CD4-positive, alpha-beta T cell treated with Interleukin-17A for 4 hours (primary cell): ENCODE results near the gene GSG1L.
"Not testable (repeated sequence)": the region's sequence is repeated elsewhere in the genome, so short reads cannot be mapped to it uniquely, and the experiment has no call there.

ENCODE experiments used
- DNase-seq: peaks from one replicate; pipeline ENCODE4 v3.0.0-alpha.2; 2020; ENCODE audit warnings: mixed read lengths

Gene GSG1L

DNA sequence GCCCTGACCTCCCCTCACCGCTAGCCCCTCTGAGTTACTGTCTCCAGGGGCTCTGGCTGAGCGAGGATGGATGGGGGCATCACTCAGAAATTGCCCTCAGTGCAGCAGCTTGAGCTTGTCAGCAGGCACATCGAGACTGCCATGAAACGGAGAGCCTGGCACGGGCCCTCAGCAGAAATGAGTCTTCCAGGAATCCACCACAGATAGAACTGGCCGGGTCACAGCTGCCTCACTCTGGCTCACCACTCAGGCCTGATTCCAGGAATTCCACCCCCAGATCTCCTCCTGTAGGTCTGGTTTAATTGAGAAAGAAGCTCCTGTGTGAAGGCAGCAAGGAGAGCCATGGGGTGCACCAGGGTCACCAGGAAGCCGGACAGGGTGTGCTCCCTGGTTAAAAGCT is 85.5 kb downstream of the GSG1L start:
- DNase-seq: no peak

DNA sequence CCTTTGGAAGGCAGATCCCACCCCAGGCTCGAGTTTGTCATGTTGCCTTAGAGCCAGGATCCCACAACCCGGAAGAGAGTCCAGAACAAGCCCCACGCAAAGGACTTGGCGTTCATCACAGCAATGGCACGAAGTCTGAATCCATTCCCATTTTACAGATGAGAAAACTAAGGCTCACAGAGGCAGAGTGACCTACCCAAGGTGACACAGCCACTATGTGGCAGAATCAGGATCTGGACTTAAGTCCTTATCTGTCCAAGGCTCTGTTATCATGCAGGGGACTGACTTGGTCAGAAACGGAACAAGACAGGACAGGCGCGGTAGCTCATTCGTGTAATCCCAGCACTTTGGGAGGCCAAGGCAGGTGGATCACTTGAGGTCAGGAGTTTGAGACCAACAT is 86.5 kb downstream of the GSG1L start:
- no peak for DNase-seq

- DNase-seq: no peak
Measured at GRCh38 chr16:27974896-27975540, 88.5 kb downstream of the GSG1L start.

DNA sequence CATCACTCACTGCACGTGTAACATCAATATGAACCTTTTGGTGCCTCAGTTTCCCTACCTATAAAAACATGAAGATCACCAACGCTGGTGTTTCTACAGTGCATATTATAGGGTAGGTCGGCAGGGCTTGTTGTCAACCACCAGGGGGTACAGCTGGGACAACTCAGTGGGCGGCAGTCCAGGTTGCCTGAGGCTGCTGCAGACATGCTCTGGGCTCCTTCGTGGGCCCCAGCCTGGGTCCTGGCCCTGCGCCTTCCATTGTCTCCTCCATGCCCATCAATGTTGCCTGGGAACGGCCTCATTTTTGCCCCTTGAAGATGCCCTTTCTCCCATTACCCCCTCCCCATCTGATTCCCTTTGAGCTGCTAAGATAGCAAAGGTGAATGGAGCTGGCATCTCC is 89.8 kb downstream of the GSG1L start:
- DNase-seq: no peak

- peak; percentile 47 for DNase-seq
Measured at GRCh38 chr16:27972500-27972899, 91.0 kb downstream of the GSG1L start.

- DNase-seq: no peak
Measured at GRCh38 chr16:27969574-27969973, 93.9 kb downstream of the GSG1L start.

DNA sequence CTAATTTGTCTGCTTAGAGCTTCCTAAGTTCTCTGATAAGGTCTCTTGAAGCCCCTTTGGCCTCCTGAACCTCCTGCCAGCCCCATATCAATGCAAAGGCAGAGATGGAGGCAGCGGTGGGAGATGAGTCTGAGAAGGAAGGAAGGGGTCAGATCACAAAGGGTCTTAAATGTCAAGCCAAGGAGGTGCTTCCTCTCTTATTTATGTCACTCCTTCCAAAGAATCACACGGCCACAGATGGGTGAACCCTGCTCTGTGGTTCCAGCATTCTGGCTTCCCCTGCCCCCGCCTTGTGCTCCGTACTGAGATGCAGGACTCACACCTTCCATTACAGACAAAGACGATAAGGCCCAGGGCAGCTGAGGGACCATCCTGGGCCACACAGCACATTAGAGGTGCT is 96.3 kb downstream of the GSG1L start:
- no peak for DNase-seq

GRCh38 chr16:27966756-27967155 is 96.8 kb downstream of the GSG1L start:
- no peak for DNase-seq

DNA sequence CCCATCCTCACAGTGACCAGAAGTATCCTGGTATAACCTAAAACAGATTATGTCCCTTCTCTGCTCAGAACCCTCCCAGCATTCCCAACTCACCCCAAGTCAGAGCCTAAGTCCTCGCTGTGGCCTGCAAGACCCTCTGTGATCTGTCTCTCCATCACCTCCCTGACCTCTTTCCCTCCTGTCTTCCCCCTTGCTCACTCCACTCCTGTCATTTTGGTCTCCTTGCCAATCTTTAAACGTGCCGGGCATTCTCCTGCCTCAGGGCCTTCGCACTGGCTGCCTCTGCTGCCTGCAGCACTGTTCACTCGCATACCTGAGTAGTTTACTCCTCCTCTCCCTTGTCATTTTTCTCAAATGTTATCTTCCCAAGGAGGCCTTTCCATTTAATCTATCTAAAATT is 97.7 kb downstream of the GSG1L start:
- DNase-seq: no peak

- DNase-seq: no peak
Measured at GRCh38 chr16:27963471-27963965, 100.0 kb downstream of the GSG1L start.

DNA sequence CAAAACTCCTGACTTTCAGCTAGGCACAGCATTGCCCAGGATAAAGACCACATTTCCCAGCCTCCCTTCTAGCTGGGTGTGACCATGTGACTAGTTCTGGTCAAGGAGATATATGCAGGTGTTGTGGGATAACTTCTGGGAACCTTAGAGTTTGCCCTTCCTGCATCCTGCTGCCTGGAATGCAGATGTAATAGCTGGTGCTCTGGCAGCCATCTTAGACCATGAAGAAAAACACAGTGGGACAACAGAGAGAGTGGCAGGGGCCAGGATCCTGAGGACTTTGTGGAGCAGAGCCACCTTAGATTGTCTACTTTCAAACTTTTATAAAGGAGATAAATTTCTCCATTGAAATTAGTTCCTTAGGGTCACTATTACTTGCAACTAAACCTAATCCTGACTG is 101.3 kb downstream of the GSG1L start:
- no peak for DNase-seq

- no peak for DNase-seq
Measured at GRCh38 chr16:27961296-27961620, 102.3 kb downstream of the GSG1L start.

- no peak for DNase-seq
Measured at GRCh38 chr16:27960619-27961295, 102.8 kb downstream of the GSG1L start.

DNA sequence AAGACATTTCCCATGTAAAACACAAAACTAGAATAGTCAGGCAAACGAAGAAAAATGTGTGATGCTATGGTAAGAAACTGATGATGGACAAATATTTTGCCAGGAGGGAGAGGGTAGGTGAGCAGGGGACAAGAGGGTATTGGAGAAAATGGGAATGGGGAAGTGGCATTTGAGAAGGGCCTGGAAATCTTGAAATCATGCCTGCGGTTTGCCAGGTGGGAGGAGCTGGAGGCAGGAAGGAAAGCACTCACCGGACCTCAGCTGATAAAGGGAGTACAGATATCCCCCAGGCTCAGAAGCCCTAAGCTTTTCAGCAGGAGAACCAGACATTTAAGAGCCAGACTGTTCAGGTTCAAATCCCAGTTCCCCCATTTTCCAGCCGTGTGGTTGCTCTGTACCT is 103.6 kb downstream of the GSG1L start:
- no peak for DNase-seq

DNA sequence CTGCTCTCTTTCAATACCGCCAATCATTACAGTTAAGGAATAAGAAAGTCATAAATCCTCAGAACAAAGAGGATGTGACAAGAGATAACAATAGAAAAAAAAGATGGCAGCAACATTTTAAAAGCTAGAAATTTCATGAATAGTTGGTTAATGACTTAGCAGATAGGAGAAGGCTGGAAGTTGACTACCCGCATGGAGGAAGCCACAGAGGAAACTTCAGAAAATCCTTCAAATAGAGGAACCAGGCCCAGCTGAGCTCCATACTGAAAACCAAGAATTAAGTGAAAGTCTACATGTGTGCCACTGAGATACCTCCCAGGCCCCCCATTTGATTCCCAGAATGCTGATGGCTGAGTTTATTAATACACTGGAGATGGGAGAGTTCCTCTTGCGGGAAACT is 109.3 kb downstream of the GSG1L start:
- no peak for DNase-seq

DNA sequence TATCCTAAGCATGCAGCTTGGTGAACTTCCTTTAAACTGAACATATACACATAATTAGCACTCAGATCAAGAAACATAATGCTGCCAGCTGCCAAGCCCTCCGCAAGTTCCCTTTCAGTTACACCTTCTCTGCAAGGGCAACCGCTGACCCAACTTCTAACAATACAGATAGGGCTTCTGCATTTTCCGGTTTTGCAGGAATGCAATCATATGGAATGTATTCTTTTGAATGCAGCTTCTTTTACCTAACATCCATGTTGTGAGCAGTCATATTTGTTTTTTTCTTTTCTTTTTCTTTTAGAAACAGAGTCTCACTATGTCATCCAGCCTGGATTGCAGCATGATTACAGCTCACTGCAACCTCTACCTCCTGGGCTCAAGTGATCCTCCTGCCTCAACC is 110.7 kb downstream of the GSG1L start:
- no peak for DNase-seq

GRCh38 chr16:27951489-27952120 is 111.9 kb downstream of the GSG1L start:
- DNase-seq: no peak

- DNase-seq: no peak
Measured at GRCh38 chr16:27950206-27950887, 113.2 kb downstream of the GSG1L start.

DNA sequence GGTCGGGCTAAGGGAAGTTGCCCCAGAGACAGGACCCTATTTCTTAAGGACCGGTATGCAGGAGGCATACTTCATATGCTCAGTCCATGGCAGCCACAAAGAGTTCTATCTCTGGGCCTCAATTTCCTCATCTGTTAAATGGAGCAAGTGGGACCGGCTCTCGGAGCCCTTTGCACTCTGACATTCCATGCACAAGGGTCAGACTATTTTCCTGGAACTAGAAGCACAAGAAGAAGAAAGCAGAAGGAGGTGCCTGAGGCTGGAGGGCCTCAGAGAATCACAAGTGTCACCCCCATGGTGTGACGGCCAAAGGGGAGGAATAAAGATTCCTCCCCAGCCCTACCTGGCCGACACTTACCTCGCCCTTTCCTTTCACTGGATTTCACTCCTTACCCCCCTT is 115.8 kb downstream of the GSG1L start:
- no peak for DNase-seq

DNA sequence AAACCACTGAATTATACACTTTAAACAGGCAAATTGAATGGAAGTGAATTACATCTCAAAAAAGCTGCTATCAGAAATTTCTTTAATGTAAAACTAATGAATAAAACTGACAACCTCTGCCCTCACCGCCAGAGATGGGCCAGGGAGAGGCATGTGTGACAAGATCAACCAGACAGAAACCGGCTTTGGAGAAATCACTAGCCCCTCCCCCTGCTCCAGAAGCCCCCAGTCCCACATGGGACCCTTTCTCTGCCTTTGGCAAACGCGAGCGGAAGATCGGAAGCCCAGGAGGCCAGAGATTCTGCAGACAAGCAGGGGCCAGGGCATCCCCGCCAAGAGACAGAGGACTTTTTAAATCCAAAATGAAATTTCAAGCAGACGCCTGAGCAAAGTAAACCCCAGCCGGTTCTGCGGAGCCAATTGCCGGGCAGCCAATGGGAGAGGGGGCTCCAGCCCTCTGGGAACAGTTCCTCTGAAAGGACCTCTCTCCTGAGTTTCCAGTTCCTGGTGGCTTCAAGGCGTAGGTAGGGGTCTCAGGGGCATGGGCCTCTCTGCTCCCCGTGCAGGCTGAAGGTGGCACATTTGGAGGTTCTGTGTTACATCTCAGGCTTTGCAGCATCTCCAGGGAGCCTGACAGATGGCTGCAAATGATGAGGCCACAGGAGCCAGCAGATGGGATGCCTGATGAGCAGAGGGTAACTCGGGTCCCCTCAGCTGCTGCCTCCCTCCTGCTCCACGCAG is 118.1 kb downstream of the GSG1L start:
- no peak for DNase-seq

DNA sequence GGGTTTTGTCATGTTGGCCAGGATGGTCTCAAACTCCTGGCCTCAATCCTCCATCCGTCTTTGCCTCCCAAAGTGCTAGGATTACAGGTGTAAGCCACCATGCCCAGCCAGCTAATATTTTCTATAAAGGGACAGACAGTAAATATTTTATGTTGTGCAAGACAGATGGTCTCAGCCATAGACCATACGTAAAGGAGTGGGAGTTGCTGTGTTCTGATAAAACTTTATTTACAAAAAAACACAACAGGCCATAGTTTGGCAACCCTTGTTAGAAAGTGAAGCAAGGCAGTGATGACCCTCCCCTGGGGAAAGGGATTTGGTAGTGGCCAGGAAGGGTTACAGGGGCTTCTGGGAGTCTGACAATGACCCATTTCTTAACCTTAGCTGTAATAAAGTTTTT is 119.7 kb downstream of the GSG1L start:
- DNase-seq: no peak

- not testable (repeated sequence) for DNase-seq
Measured at GRCh38 chr16:27942071-27942470, 121.4 kb downstream of the GSG1L start.

DNA sequence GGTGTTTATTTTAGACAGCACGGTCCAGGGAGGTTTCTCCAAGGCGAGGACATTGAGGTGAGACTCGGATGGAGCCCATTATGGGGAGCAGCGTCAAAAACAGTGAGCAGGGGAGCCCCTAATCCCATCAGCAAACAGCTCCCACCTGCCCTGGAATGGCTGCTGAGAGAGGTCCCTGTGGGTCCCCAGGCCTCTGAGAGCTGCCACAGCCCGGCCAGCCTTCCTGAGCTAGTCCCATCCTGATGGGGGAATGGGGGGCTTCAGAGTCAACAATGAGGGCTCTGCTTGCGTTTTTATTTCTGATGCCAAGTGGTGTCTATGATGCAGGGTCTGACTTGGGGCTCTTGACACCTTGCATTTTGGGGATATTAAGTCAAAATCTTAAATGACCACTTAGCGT is 128.4 kb downstream of the GSG1L start:
- DNase-seq: no peak
